ENCODE data around the gene ACHE.
A peak's percentile ranks its signal among the peaks of the same experiment; 100 is the strongest.
"Not testable (repeated sequence)": the region's sequence is repeated elsewhere in the genome, so short reads cannot be mapped to it uniquely, and the experiment has no call there.

ACHE gene

GRCh38 chr7:100860702-100861615 is 34.7 kb downstream of the ACHE start:
- DNase-seq, result no peak

GRCh38 chr7:100859856-100860255 is 35.8 kb downstream of the ACHE start:
- no peak for DNase-seq

- no peak for DNase-seq
Observed at GRCh38 chr7:100856871-100857282, 38.8 kb downstream of the ACHE start.

- DNase-seq, result no peak
Observed at GRCh38 chr7:100855515-100855914, 40.2 kb downstream of the ACHE start.

GRCh38 chr7:100854899-100855298 is 40.8 kb downstream of the ACHE start:
- not testable (repeated sequence) for DNase-seq

- DNase-seq, result no peak
Observed at GRCh38 chr7:100854146-100854895, 41.4 kb downstream of the ACHE start.

- DNase-seq, result peak; percentile 91
Observed at GRCh38 chr7:100852048-100852872, 43.4 kb downstream of the ACHE start, which contains the start of gene SLC12A9. Gene SLC12A9, plus strand, starts transcription at chr7:100852713. Its CDS starts 1,485 bp downstream, at chr7:100854198.

GRCh38 chr7:100847360-100847759 is 48.3 kb downstream of the ACHE start:
- DNase-seq, result no peak

GRCh38 chr7:100840470-100841100 is 55.1 kb downstream of the ACHE start:
- DNase-seq, result no peak
